Activated effector memory CD4-positive, alpha-beta T cell treated with Interleukin-2 at 50 U/mL for 16 hours (primary cell): ENCODE results near the gene SLC16A4.
"Not testable (repeated sequence)": the region's sequence is repeated elsewhere in the genome, so short reads cannot be mapped to it uniquely, and the experiment has no call there.

Experiments
- DNase-seq: peaks from one replicate; pipeline ENCODE4 v3.0.0-alpha.2; 2020

Gene SLC16A4

DNA sequence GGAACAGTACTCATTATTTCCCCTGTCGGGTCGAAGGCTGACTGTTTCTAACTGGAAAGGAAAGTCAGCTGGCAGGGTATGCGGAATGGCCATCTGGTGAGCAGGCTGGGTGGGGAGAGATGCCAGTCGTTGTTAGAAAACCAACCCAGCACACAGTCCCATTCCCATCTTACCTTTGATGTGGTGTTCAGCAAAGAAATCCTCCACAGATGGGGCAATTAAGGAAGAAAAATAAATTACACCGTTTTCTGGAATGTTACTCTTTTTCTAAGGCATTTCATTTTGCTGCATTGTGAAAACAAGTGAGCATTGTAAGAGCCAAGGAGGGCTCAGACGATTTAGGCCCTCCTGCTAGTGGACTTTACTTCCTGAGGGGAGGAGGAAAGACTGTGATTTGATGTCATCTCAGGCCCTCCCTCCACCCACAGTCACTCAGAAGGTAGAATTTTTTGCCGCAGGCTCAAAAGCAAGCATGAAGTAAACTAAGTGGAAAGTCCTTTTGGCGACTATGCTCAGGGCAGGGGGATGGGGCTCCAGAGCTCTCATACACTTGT, at the start of gene SLC16A4:
TSS of gene SLC16A4 (minus strand) at position 335 of the 554 bp plus-strand sequence. CDS start 1,703 bp downstream, outside the sequence.
- DNase-seq = no peak

- DNase-seq = not testable (repeated sequence)
Observed at GRCh38 chr1:110439873-110440272, 49.0 kb upstream of the SLC16A4 start.

GRCh38 chr1:110438893-110439292, 48.1 kb upstream of the SLC16A4 start:
- no peak for DNase-seq

- DNase-seq = not testable (repeated sequence)
Observed at GRCh38 chr1:110437645-110438299, 46.9 kb upstream of the SLC16A4 start.

- no peak for DNase-seq
Observed at GRCh38 chr1:110436635-110437034, 45.8 kb upstream of the SLC16A4 start.

DNA sequence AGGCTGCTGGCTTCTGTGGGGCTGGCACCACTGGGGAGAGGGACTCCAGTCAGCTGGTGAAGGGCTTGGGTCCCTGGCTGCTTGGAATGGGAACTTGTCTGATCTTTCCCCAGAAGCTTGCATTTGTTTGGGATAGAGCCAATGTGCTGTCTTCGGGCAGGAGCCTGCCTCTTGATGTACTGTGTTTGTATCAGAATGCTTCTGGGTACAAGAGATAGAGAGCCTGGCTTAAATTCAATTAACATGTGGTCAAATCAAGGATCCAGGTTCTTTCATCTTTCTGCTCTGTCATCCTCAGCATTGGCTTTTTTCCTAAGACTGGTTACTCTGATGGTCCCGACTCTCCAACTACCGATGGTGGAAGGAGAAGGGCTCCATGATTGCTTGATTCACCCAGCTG, 44.1 kb upstream of the SLC16A4 start:
- DNase-seq = no peak

GRCh38 chr1:110433803-110434202, 43.0 kb upstream of the SLC16A4 start:
- no peak for DNase-seq

- DNase-seq = no peak
Observed at GRCh38 chr1:110433213-110433612, 42.4 kb upstream of the SLC16A4 start.

DNA sequence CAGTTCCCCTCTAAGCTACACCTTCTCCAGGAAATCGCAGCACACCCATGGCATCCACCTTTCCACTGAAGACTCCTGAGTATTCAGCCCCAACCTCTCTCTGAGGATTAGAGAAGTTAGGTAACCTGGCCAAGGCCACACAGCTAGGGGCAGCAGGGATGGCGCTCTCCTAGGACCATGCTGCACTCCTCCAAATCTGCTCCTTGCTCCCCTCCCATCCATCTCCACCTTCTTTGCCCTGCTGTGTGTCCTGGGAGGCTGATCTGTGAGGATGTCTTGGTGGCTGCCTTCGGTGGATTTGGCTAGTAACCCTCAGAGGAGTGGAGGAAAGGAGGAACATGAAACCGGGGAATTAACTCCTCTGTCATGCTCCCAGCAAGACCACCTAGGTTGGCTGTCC, 40.1 kb upstream of the SLC16A4 start:
- no peak for DNase-seq

DNA sequence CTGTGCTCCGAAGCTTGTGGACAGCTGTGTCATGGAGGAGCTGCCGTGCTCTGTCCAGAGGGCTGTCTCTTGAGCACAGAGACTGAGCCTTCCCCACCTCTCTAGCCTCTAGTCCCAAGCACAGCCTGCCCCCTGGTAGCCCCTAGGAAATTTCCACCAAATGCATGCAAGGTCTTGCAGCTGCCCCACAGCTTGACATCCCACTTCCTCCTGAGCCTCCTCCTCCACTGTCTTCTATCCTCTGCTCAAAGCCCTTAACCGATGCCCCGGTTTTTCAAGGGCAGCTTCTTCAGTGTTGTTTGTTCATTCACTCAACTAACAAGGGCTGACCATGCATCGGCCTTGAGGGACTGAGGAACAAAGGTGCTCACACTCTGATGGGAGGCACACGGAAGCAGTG, 39.5 kb upstream of the SLC16A4 start:
- no peak for DNase-seq

DNA sequence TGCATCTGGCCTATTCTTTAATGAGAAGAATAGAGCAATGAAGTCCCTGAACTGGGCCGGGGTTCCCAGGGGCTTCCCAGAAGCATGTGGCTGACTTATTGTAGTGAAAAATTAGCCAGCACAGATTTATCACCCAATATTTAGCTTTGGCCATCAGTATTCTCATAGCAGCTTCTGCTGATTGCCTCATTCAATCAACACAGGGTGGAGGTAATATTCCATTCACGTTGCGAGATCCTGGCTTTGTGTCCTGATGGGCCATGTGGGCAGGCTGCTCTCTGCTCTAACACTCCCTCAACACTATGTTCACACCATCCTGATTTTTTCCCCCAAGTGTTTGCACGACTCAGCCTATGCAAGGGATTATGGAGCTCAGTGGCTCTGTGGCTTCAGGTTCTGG, 38.1 kb upstream of the SLC16A4 start:
- DNase-seq = no peak

DNA sequence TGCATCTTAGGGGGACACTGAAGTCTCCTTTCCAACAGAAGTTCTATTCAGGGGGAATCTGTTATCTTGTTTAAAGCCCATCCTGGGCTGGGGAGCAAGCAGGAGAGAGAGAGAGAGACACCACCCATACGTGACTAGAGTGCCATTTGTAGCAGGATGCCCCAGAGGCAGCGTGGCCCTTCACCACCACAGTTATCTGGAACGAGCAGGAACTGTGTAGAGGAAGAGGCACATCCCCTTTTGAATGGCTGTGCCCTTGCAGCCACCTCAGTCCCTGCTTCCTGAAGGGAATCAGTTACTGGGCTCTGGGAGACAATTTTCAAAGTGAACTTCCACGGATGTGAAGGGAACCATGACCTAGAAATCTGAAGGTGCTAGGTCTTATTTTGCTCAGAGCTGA, 36.0 kb upstream of the SLC16A4 start:
- DNase-seq = no peak

- no peak for DNase-seq
Observed at GRCh38 chr1:110425612-110426152, 34.9 kb upstream of the SLC16A4 start.

GRCh38 chr1:110424699-110425611, 34.1 kb upstream of the SLC16A4 start:
- no peak for DNase-seq

- DNase-seq = no peak
Observed at GRCh38 chr1:110420874-110421793, 30.3 kb upstream of the SLC16A4 start.

DNA sequence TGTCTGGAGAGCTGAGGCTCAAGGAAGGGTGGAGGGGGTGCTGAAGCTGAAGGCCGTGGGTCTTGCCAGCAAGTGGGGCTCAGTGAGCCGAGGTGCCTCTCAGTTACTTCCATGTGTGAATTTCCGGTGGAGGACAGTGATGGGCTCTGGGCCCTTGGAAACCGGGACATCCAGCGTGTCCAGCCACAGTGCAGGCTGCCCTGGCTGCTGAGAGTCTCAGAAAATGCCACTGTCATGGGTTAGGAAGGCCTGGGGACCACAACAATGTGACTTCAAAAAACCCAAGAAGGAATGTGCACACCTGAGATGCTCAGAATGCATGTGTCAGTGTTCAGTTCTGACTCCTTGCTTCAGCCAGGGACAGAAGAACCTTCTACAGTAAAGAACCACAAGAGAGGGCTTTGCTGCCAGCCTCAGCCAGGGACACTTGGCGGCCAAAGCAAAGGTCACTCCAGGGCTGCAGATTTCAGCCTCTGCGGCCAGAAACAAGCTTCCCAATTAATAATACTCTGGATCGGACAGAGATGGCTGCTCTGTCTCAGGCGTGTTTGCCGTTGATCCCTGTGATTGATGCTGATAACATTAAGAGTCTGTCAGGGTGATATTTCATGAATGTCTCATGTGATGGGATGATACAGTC, 29.3 kb upstream of the SLC16A4 start:
- no peak for DNase-seq

- DNase-seq = no peak
Observed at GRCh38 chr1:110418729-110419128, 27.9 kb upstream of the SLC16A4 start.

DNA sequence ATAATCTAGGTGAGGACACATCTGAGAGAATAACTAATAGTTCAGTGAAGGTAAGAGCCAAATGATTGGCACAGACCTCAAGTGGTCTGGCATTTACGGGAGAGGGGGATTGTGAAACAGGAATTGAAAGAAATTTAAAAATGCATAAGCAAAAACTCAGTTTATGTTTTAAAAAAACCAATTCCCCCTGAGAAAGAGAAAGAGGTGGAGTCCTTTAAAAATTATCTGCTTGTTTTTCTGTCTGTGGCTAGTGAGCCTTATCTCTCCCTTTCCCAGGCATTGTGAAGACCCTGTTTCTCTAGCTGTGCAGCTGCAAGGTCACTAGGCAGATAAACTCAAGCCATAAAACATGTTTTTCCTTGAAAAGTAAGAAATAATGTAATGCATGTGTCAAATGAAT, 22.2 kb upstream of the SLC16A4 start:
- not testable (repeated sequence) for DNase-seq

GRCh38 chr1:110412576-110412975, 21.8 kb upstream of the SLC16A4 start:
- peak; percentile 45 for DNase-seq

DNA sequence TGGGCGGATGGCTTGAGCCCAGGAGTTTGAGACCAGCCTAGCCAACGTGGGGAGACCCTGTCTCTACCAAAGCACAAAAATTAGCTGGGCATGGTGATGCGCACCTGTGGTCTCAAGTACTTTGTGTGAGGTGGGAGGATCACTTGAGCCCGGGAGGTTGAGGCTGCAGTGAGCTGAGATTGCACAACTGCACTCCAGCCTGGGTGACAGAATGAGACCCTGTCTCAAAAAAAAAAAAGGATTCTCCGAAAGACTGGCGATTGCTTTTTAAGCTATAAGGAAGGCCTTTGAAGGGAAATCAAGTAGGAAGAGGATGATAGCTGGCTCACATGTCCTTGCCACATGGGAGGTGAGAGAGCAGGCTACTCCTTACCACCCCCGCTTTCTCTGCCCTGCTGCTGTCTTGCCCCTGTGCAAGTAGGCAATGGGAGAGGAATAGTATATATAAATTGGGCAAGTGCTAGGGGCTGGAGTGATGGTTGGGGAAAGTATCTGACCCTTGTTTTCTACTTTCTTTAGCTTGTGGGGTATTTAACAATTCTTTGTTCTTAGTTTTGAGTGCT, 20.4 kb upstream of the SLC16A4 start:
- DNase-seq = no peak

DNA sequence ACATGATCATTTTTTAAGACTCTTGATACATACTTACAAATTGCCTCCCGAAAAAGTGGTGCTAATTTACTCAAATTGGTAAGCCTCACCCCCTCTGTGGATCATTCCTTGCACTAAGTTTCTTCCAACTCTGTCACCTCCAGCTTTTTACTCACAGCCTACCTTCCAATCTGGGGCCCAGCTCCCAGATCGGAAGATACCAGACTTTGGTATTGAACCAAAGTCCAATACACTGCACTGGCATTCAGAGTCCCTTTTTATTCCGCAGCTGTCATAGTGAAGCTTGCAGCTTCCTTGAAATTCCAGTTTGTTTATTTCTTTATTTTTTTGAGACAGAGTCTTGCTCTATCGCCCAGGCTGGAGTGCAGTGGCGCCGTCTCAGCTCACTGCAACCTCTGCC, 18.5 kb upstream of the SLC16A4 start:
- DNase-seq = no peak

GRCh38 chr1:110408488-110408887, 17.7 kb upstream of the SLC16A4 start:
- DNase-seq = no peak
